ENCODE measurements around the gene SLC9A3.

Gene SLC9A3

DNA sequence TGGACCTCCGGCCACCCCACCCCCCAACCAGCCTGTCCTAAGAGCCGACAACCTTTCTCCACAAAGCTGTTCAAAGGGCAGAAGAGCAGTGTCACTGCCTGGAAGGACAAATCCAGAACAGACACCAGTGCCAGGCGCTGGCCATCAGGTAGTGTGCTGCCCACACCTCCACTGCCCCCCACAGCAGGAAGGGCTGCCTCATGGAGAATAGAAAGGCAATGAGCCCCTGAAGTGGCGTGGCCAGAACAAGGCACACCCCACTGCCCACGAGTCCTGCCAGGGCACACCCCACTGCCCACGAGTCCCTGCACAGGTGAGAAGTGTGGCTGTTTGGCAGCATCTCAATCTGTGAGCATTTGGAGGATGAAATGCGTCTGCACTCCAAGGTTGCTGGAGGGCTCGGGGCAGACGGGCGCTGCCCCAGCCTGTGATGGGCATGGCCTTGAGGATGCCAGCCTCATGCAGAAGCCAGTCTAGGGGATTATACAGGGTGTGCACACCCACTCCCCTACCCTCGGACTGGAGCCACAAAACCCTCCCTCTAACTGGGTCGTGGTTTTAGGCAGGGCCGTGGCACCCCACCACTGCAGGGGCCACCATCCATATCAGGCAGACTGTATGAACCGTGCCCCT is 2.3 kb upstream of the SLC9A3 start:
- Mint-ChIP-seq H3K36me3 (no peaks in the 10 kb centered on the region), H3K9me3 (no peaks in the 10 kb centered on the region), H3K4me3 (no peak overlapping the region), H3K4me1 (peaks cover 46% of the 10 kb centered on the region), H3K27me3 (peaks cover 68% of the 10 kb centered on the region), H3K27ac (no peak overlapping the region)
- ATAC-seq: no peak

DNA sequence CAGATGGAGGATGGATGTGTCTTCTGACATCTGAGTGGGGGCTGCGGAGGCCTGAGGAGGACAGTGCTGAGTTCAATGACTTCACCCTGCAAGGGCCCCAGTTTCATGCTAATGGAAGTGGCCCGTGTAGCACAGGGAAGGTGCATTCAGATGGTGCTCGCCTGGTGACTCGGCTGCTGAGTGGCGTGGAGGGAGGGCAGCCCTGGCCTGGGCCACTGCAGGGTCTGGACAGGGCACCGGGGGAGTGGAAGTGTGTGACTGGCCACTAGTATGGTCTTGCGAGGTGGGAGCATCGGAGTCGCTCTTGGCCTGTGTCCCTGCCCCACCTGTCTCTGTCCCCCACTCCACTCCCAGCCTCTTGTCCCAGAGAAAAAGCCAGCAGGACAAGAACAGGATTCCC is 1.7 kb upstream of the SLC9A3 start:
- Mint-ChIP-seq H3K4me3 (no peak overlapping the region), H3K27me3 (peaks cover 68% of the 10 kb centered on the region), H3K27ac (no peak overlapping the region), H3K4me1 (peaks cover 39% of the 10 kb centered on the region), H3K9me3 (no peaks in the 10 kb centered on the region), H3K36me3 (no peaks in the 10 kb centered on the region)
- ATAC-seq: no peak

DNA sequence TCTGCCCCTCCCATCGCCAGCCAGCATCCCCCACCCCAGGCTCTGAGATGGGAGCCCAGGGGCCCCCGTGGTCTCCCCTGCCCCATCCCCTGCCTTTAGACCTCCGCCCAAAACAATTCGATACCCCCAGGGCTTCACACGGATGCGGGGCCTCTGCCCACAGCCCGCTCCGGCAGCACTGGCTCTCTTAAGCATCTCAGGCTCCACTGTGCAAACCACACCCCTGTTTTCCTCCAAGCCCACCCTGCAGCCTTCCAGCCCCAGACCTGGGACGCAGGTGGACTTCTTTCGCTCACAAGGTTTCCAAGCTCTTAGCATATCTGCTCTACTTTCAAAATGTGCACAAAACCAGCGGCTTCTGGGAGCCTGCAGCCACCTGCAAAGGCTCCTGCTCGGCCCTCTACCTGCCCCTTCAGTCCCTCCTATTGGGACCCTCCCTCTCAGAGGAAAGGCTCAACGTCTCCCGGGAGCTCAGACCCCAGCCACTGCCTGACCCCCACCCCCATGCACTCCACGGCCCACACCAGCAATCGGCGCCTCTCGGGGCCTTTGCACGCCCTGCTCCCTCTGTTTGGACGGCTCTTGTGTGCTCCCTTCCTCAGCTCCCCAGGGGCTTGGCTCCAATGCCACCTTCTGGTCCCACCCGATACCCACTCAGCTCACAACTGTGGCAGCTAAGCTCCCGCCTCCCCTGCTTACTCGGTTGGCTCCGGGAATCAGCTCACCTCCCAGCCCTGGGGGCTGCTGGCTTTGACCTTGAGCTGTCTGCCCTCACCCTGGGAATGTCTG is 918 bp upstream of the SLC9A3 start:
- no peaks in the 10 kb centered on the region for H3K9me3 Mint-ChIP-seq
- no peak overlapping the region for H3K27ac Mint-ChIP-seq
- H3K4me1 Mint-ChIP-seq: peaks cover 31% of the 10 kb centered on the region
- ATAC-seq: no peak
- H3K36me3 Mint-ChIP-seq: no peaks in the 10 kb centered on the region
- H3K27me3 Mint-ChIP-seq: peaks cover 70% of the 10 kb centered on the region
- no peak overlapping the region for H3K4me3 Mint-ChIP-seq

DNA sequence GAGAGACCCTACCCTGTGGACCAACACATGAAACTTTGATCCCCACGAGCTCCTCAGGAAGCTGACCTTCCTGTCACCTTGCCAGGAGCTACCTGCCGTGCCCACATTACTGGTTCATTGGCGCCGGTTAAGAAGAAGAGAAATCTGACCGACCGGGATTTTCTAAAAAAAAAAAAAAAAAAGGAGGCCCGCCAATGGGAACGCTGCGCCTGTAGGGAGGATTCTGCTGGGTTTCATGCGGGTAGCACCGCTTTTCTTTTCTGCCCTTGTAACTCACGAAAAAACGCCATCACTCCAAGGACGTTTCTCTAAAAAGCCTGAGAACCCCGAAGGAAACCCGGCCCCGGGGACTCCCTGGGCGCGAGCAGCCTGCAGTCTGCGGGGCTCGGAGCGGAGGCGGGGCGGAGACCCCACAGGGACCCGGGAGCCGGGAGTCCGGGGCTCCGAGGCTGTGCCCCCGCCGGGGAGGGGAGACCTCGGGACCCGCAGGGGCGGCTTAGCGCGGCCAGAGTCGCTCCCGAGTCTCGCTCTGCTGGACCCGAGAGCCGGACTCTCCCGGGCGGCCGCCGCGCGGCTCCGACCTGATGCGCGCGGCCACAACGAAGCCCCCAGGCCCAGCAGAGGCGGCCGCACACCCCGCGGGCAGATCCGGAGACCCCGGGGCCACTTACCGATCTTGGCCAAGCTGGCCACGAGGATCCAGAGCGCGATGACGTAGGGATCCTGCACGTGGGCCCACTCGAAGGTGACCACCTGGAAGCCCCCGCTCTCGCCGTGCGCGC is 617 bp downstream of the SLC9A3 start:
- no peak overlapping the region for H3K4me3 Mint-ChIP-seq
- ATAC-seq: no peak
- H3K4me1 Mint-ChIP-seq: peaks cover 18% of the 10 kb centered on the region
- peaks cover 81% of the 10 kb centered on the region for H3K27me3 Mint-ChIP-seq
- no peaks in the 10 kb centered on the region for H3K36me3 Mint-ChIP-seq
- H3K9me3 Mint-ChIP-seq: no peaks in the 10 kb centered on the region
- H3K27ac Mint-ChIP-seq: no peak overlapping the region

DNA sequence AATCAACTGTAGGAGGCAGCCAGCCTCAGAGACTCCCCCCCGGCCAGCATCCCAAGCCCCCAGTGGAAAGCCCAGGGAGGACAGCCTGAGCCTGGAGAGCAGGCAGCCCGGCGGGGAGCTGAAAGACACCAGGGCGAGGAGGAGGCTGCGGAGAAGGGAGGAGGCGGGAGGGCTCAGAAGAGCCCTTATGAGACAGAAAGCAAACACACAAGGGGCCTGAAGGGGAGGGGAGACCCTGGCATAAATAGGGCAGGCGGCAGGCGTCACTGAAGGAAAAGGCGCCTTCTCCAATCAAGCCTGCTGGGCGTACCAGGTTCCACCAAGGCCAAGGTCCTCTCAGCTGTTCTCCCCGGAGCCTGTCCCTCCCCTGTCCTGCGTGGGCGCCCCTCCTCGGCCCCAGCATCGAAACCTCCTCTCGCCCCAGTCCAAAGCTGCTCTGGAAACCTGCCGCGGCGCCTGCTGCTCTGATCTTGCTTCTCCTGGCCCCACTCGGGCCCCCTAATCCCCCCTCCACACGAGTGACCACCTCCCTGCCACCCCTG is 1.3 kb downstream of the SLC9A3 start:
- peaks cover 84% of the 10 kb centered on the region for H3K27me3 Mint-ChIP-seq
- peaks cover under 1% of the 10 kb centered on the region for H3K9me3 Mint-ChIP-seq
- no peak overlapping the region for H3K27ac Mint-ChIP-seq
- no peak overlapping the region for H3K4me3 Mint-ChIP-seq
- ATAC-seq: no peak
- H3K36me3 Mint-ChIP-seq: peaks cover 1% of the 10 kb centered on the region
- H3K4me1 Mint-ChIP-seq: peaks cover 18% of the 10 kb centered on the region

DNA sequence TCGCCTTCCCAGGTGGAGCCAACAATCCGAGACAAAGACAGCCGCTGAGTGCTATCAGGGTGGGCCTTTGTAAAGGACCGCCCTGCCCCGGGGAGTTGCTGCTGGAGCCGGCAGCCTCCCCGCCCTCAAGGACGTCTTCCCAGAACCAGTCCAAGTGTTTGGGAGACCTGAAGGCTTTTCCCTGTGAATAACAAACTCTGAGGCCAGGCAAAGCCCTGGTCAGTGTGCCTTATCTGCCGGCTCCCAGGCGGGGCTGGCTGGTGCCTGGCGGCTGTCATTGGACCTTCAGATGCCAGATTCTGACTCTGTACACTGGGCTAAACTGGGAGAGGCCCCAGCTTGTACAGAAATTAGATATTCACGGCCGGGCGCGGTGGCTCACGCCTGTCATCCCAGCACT is 2.1 kb downstream of the SLC9A3 start:
- peaks cover 84% of the 10 kb centered on the region for H3K27me3 Mint-ChIP-seq
- peaks cover 10% of the 10 kb centered on the region for H3K36me3 Mint-ChIP-seq
- H3K4me1 Mint-ChIP-seq: peaks cover 18% of the 10 kb centered on the region
- H3K4me3 Mint-ChIP-seq: no peak overlapping the region
- H3K27ac Mint-ChIP-seq: no peak overlapping the region
- peaks cover 9% of the 10 kb centered on the region for H3K9me3 Mint-ChIP-seq
- ATAC-seq: no peak

DNA sequence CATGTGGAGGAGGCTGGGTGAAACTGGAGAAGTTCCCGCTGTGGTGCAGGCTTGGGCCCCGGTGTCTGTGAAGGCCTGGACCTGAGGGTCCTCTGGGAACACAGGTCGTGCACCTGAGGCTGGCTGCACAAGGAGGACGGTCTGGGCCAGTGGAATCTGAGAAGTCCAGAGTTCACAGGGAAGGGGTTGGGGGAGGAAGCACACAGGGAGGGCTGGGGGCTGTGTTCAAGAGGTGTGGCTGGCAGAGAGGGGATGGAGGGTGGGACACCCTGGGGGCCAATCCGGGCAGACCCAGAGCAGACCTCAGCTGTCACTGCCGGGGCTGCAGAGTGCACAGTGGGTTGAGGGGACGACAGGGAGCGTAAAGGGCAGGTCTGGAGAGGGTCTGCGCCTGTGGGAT is 2.6 kb downstream of the SLC9A3 start:
- Mint-ChIP-seq H3K27ac (no peak overlapping the region), H3K27me3 (peaks cover 84% of the 10 kb centered on the region), H3K9me3 (peaks cover 11% of the 10 kb centered on the region), H3K4me1 (peaks cover 18% of the 10 kb centered on the region), H3K4me3 (no peak overlapping the region), H3K36me3 (peaks cover 11% of the 10 kb centered on the region)
- ATAC-seq: no peak

DNA sequence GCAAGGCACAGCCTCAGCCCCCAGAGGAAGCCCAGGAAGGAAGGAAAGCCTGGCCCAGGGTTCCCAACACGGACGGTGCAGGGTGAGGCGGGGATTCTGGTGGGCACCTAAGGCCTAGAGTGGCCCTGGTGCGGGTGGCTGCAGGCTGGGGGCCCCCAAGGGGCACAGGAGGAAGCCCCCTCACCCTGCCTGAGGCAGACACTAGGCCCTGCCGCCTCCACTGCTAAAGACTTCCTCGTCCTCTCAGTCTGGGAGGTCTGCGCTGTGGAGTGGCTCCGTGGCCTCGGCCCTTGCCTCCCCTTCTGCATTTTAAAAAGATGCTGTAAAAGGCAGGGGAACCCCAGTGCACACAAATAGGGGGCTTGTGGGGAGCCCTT is 3.4 kb downstream of the SLC9A3 start:
- H3K4me1 Mint-ChIP-seq: peaks cover 18% of the 10 kb centered on the region
- peaks cover 11% of the 10 kb centered on the region for H3K9me3 Mint-ChIP-seq
- no peak for ATAC-seq
- H3K27ac Mint-ChIP-seq: no peak overlapping the region
- H3K4me3 Mint-ChIP-seq: no peak overlapping the region
- H3K27me3 Mint-ChIP-seq: peaks cover 84% of the 10 kb centered on the region
- peaks cover 11% of the 10 kb centered on the region for H3K36me3 Mint-ChIP-seq

DNA sequence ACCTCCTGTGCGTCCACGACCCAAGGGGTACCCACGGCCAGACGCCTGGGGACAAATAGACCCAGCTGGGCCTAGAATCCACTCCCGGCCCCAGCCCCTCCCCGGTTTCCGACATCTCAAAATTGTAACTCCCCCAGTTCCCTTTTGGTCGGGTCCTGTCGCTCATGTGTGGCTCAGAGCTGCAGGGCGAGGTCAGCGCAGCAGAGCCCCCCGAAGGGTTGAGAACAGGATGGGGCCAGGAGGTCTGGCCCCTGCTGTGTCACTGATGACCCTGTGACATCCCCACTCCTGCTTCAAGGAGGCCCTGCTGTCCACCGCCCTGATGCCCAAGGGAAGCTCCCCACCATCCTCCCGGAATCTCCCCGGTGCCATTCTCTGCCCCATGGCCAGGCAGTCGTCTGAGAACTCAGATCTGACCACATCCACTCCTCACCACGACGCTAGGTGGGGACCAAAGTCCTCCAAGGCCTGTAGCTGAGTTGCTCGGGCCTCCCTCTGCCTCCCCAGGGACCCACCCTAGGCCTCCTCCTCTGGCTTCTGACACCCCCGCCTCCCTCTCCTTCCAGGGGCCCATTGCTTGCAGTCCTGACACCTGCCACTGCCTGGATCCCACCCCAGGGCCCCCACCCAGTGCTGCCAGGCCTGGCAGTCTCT is 3.9 kb downstream of the SLC9A3 start:
- Mint-ChIP-seq H3K4me3 (no peak overlapping the region), H3K36me3 (peaks cover 11% of the 10 kb centered on the region), H3K27me3 (peaks cover 84% of the 10 kb centered on the region), H3K4me1 (peaks cover 14% of the 10 kb centered on the region), H3K27ac (no peak overlapping the region), H3K9me3 (peaks cover 11% of the 10 kb centered on the region)
- no peak for ATAC-seq

DNA sequence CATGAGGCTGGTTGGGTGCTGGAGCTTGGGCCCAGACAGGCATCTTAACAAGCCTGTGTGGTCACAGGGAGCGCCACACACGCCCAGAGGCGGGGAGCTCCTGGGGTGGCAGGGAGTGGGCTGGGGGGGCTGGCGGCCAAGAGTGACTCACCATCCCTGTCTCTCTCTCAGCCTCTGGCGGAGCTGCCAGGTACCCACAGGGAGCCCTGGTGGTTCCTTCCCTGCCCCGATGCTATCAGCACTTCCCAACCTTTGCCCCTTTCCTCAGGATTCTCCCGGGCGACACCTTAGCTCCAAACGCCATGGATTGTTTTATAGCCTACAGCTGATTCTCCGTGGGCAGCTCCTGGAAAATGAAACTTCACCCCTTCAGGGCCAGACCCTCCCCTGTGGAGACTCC is 5.5 kb downstream of the SLC9A3 start:
- ATAC-seq: no peak
- H3K27ac Mint-ChIP-seq: no peak overlapping the region
- H3K9me3 Mint-ChIP-seq: peaks cover 11% of the 10 kb centered on the region
- peaks cover 11% of the 10 kb centered on the region for H3K36me3 Mint-ChIP-seq
- H3K4me3 Mint-ChIP-seq: no peak overlapping the region
- H3K27me3 Mint-ChIP-seq: peaks cover 85% of the 10 kb centered on the region
- peaks cover 8% of the 10 kb centered on the region for H3K4me1 Mint-ChIP-seq

DNA sequence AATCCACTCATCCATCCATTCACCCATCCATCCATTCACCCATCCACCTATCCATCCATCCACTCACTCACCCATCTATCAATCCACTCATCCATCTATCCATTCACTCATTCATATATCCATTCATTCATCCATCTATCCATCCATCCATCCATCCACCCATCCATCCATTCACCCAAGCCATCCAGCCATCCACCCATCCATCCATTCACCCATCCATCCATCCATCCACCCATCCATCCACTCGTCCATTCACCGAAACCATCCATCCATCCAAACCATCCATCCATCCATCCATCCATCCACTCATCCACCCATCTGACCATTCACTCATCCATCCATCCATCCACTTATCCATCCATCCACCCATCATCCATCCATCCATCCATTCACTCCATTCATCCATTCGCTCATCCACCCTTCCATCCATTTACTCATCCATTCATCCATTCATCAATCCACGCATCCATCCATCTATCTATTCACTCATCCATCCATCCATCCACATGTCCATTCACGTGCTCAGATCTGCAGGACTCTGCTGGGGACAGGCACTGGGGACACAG is 6.6 kb downstream of the SLC9A3 start:
- no peak overlapping the region for H3K27ac Mint-ChIP-seq
- H3K4me1 Mint-ChIP-seq: no peaks in the 10 kb centered on the region
- H3K27me3 Mint-ChIP-seq: peaks cover 74% of the 10 kb centered on the region
- ATAC-seq: no peak
- H3K36me3 Mint-ChIP-seq: peaks cover 11% of the 10 kb centered on the region
- H3K4me3 Mint-ChIP-seq: no peak overlapping the region
- peaks cover 11% of the 10 kb centered on the region for H3K9me3 Mint-ChIP-seq

DNA sequence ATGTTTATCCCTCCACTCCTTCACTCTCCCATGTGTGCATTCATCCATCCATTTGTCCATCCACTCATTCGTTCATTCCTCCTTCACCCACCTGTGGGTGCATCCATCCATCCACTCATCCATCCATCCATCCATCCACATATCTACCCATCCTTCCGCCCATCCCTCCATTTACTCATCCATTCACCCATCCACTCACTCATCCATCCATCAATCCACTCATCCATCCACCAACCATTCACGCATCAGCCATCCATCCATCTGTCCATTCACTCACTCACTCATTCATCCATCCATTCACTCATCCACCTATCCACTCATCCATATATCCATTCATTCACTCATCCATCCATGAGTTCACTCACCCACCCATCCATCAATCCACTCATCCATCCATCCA is 7.3 kb downstream of the SLC9A3 start:
- Mint-ChIP-seq H3K9me3 (peaks cover 11% of the 10 kb centered on the region), H3K36me3 (peaks cover 11% of the 10 kb centered on the region), H3K27ac (no peak overlapping the region), H3K4me3 (no peak overlapping the region), H3K4me1 (no peaks in the 10 kb centered on the region), H3K27me3 (peaks cover 68% of the 10 kb centered on the region)
- no peak for ATAC-seq

DNA sequence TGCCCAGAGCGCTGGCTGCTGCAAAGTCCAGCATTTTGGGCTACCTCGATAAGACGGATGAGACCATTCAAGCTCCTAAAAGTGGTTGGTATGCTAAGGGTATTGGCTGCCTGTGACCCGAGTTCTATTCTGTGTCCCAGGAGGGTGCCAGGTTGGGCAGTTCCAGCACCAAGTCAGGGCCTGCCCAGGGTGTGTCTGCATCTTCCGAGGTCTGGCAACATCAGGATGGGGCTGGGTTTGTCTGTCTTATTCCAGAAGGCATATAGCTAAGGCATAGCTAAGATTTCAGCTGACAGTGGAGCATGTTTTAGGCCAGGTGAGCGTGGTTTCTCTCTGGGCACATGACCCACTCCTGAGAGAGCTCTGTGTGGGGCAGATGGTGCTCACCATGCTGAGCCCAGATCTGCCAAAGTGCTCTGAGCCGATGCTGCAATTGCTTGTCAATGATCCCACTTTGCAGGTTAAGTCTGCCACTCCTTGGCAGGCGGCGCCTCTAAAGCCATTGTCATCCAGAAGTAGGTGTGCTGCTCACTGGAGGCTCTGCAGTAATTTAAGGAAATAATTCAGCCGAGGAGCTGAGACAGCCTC is 7.8 kb downstream of the SLC9A3 start:
- H3K27me3 Mint-ChIP-seq: peaks cover 62% of the 10 kb centered on the region
- H3K9me3 Mint-ChIP-seq: peaks cover 11% of the 10 kb centered on the region
- H3K4me1 Mint-ChIP-seq: no peaks in the 10 kb centered on the region
- H3K36me3 Mint-ChIP-seq: peaks cover 11% of the 10 kb centered on the region
- no peak overlapping the region for H3K27ac Mint-ChIP-seq
- ATAC-seq: no peak
- H3K4me3 Mint-ChIP-seq: no peak overlapping the region

DNA sequence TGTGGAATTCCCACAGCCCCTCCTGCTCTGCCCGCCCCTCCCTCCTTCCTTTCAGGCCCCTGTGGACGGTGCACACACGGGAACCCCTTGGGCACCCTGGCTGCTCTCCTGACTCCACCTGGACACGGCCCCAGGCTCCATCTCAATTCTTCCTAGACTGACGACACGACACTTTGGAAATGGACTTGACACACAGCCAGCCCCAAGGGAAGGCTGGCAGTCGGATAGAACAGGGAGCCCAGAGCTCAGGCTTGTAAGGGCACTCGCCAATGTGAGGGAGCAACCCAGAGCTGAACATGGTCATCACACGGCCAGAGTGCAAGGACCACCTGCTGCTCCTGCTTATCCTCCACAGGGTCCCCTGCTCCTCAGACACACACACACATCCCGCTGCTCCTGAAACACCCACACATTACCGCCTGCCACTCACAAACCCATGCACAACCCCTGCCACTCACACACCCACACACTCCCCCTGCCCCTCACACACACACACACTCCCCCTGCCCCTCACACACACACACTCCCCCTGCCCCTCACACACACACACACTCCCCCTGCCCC is 8.9 kb downstream of the SLC9A3 start:
- Mint-ChIP-seq H3K4me1 (no peaks in the 10 kb centered on the region), H3K27ac (no peak overlapping the region), H3K9me3 (peaks cover 11% of the 10 kb centered on the region), H3K4me3 (no peak overlapping the region), H3K27me3 (peaks cover 61% of the 10 kb centered on the region), H3K36me3 (peaks cover 11% of the 10 kb centered on the region)
- no peak for ATAC-seq

Measured in stimulated activated memory B cell treated with anti-CD40 and anti-IgM and Interleukin-4, amounts not matched to agents 10 μg/mL and 1 μg/mL and 100 μg/mL, for 72 hours (primary cell).